Stimulated activated CD8-positive, alpha-beta memory T cell treated with anti-CD3 and anti-CD28 coated beads, Interleukin-15, amount 100 ng/mL, for 48 hours (primary cell): ENCODE measurements around the gene PFKP.

Experiments
- DNase-seq, 2 donors: peaks; one replicate each; pipeline ENCODE4 v3.0.0-alpha.2; 2020; ENCODE audit warnings: low read depth in 2 of 2

PFKP gene

GRCh38 chr10:3067118-3067858, at the start of gene PFKP:
PFKP (plus strand) TSS chr10:3067548; CDS start chr10:3067596, 48 bp downstream.
- peak; percentile 50 to 60 for DNase-seq

GRCh38 chr10:3018247-3018646, 49.1 kb upstream of the PFKP start:
- DNase-seq, result no peak

GRCh38 chr10:3020311-3020710, 47.0 kb upstream of the PFKP start:
- no peak for DNase-seq

GRCh38 chr10:3020881-3021280, 46.5 kb upstream of the PFKP start:
- DNase-seq, result no peak

- no peak for DNase-seq
Measured at GRCh38 chr10:3022027-3022426, 45.3 kb upstream of the PFKP start.

DNA sequence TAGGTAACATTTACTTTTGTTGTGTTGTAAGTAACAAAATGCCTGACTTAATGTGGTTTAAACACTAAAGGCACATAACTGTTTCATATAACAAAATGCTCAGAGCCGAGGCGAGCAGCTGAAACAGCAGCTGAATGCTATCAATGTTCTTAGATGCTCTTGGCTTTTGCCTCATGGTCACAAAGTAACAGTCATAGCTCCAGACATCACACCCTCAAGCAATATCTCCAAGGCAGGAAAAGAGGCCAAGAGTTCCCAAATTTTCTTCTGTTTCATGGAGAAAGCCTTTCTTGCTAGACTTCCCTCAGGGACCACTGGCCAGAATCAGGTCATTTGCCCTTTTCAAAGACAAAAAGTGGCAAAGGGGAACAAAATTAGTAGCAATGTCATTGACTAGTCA, 43.5 kb upstream of the PFKP start:
- no peak for DNase-seq

DNA sequence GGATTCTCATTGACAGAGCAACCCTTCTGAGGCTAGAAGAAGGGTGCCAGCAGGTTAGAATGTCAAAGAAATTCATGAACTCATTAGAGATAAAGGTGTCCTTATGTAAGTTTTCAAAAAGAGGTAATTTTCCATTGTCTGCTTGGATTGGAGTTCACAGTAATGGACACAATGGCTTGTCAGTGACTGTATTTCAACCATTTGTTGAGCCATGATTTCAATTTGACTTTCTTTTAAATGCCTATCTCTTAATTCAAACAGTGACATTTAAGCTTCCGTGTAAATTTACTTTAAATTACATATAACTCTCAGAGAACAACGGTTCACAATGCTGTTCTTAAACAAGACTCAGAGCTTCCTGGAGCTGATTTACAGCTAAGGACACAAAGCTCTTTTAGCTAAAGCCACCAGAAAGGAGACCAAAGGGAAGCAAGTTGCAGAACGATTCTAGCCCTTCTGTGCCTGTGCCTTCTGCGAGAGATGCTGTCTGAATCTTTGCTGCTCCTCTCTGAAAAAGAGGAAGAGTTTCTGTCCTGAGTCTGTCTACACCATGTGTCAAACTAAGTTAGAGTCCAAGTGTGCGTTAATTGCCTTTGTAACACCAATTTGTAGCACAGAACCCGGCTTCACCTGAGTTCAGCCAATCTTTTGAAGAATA, 42.2 kb upstream of the PFKP start:
- DNase-seq, result no peak

GRCh38 chr10:3027866-3028265, 39.5 kb upstream of the PFKP start:
- DNase-seq, result no peak

DNA sequence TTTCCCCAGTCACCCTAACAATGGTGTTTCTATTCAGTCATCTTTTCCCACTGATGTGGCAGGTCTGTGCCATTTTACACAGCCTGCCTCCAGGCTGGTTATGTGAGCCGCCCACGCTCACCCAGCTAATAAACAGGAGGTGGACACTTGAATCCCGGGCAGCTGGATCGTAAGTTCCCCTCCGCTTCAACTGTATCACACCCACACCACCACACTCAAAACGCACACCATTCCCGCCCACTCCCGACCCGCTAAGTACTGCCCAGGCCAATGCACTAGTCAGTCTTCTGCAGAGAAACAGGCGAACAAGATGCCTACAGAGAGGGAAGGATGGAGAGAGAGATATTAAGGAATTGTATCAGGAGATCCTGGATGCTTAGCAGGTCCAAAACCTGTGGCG, 38.9 kb upstream of the PFKP start:
- DNase-seq, result no peak

DNA sequence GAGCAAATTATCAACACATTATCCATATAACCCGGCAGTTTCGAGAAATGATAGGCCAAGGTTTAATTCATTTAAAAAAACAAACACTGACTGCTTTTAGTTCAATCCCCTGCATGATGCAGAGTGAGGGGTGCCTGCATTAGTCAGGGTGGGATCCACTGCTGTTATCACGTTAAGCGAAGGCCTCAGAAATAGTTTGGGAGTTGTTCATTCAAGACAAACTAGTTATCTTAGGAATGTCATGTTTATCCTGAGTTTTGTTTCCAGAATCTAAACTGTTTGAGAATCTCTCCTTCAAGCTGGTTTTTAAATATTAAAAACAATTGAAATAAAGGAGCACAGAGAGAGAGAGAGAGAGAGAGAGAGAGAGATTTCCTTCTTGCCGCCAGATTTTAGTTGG, 36.6 kb upstream of the PFKP start:
- DNase-seq, result no peak

- no peak for DNase-seq
Measured at GRCh38 chr10:3031490-3031889, 35.9 kb upstream of the PFKP start.

GRCh38 chr10:3033925-3034324, 33.4 kb upstream of the PFKP start:
- no peak for DNase-seq

- DNase-seq, result no peak
Measured at GRCh38 chr10:3034616-3035015, 32.7 kb upstream of the PFKP start.

DNA sequence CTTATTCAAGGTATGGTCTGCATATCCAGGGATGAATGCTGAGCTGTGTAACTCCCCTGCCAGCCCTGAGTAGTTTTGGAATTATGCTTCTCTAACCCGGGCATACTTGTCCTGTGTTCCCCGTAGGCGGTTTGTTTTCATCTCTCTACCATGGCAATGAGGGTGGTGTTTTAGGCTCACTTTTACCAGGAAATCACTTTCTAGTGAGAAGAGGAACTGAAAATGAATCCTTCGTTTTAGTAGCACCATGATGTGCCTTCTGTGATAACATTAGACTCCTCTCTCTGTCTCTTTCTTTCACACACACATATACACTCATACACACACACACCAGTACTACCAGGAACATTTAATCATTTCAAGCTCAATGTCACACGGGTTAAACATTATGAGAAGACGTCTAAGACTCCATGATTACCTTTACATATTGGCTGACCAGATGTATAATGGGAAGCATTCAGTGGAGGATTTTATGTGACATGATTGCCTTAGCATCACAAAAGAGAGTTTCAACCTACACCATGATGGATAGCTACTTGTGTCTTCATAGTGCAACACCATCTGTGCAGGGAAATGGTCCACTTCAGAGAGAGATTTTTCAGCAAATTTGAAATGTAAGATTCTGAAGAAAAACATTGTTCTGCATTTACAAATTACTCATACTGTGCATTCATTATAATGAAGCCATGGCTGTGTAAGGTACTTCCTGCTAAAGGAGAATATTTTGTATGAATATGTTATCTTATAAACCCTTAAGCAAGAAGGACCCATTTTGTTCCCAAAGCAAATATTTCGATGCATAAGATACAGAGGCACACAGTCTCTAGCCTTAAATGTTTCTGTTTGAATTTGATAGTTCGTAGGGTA, 31.0 kb upstream of the PFKP start:
- DNase-seq, result no peak

- DNase-seq, result no peak
Measured at GRCh38 chr10:3037182-3037581, 30.2 kb upstream of the PFKP start.

DNA sequence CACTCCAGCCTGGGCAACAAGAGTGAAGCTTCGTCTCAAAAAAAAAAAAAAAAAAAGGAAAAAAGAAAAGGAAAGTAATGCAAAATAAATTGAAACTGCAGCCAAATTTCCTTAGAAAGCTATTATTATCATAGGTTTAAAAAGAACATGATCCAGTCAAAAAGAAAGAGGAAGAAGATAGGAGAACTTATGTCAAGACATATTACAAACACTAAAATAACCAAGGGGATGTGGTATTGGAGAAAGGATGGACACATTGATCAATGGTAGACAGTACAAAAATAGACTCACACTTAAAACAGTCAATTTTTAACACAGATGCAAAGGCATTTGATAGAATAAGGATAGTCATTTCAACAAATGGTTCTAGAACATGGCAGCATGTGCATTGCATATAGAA, 27.3 kb upstream of the PFKP start:
- no peak for DNase-seq

- no peak for DNase-seq
Measured at GRCh38 chr10:3042589-3042988, 24.8 kb upstream of the PFKP start.

GRCh38 chr10:3043512-3044368, 23.6 kb upstream of the PFKP start:
- DNase-seq, result no peak

- no peak for DNase-seq
Measured at GRCh38 chr10:3045471-3046209, 21.7 kb upstream of the PFKP start.

GRCh38 chr10:3046210-3046779, 21.1 kb upstream of the PFKP start:
- no peak for DNase-seq
